ENCODE data around the gene ADAM8.

Gene ADAM8

GRCh38 chr10:133213641-133214467 lies 62.8 kb downstream of the ADAM8 start:
- DNase-seq (ENCODE audit: low spot score) (no peak), FAIRE-seq (no peak)

- DNase-seq (ENCODE audit: low spot score) = no peak
- no peak for FAIRE-seq
Measured at GRCh38 chr10:133212853-133213494, 63.7 kb downstream of the ADAM8 start.
